Cardiac muscle cell (in vitro differentiated cells and primary cell): ENCODE results near the gene UCP3. TPM values are rescaled to one million over a fixed set of nuclear protein-coding genes. Genes with fewer than 3 reads are reported as not detected.

Experiments used
- DNase-seq, 2 donors: peaks; one replicate each; pipeline versions ENCODE4 v3.0.0 to v3.0.0-alpha.2; 2010 to 2017; ENCODE audit warnings: low read depth in 1 of 2, low spot score in 1 of 2
- H3K27ac ChIP-seq: fragments of 200-600 bp; sonication (generic); 2 replicates; pipeline ENCODE4 v1.5.1; 2016
- H3K27me3 ChIP-seq: fragments of 200-600 bp; sonication (generic); 2 replicates; pipeline ENCODE4 v1.6.0; 2016; ENCODE audit warnings: control low read depth
- H3K36me3 ChIP-seq: fragments of 200-600 bp; sonication (generic); 2 replicates; pipeline ENCODE4 v1.5.1; 2016; ENCODE audit warnings: control low read depth
- H3K4me1 ChIP-seq: fragments of 200-600 bp; sonication (generic); 2 replicates; pipeline ENCODE4 v1.8.1; 2017; ENCODE audit warnings: low read depth, mild to moderate bottlenecking, mixed run types
- H3K4me3 ChIP-seq: fragments of 200-600 bp; sonication (generic); 2 replicates; pipeline ENCODE4 v1.5.1; 2016; ENCODE audit warnings: mild to moderate bottlenecking
- H3K9me3 ChIP-seq: fragments of 200-600 bp; sonication (generic); 2 replicates; pipeline ENCODE4 v1.5.1; 2017; ENCODE audit warnings: low read depth, mild to moderate bottlenecking, control low read depth
- polyA plus RNA-seq: library from polyadenylated mRNA; unstranded; fragments of >200 nt; fragmentation: Nextera tagmentation; extraction: Ambion mirVana; gene quantifications from 2 replicates; pipeline ENCODE4 v1.2.1, GENCODE V29; 2016
- total RNA-seq: library from RNA; depleted of rRNA; stranded (reverse); fragments of >200 nt; gene quantifications from 2 replicates; pipeline ENCODE4 v1.2.3, GENCODE V29; 2016
- TF ChIP-seq, protein P1 (sequence below): IDR thresholded peaks from 2 replicates; pipeline ENCODE4 v1.5.1; 2012; ENCODE audit warnings: low read depth, mild to moderate bottlenecking, low read length

The UCP3 gene
- total and polyA plus RNA-seq, 2 experiments from 2014 or later, result 0.95 to 2.0 TPM

DNA sequence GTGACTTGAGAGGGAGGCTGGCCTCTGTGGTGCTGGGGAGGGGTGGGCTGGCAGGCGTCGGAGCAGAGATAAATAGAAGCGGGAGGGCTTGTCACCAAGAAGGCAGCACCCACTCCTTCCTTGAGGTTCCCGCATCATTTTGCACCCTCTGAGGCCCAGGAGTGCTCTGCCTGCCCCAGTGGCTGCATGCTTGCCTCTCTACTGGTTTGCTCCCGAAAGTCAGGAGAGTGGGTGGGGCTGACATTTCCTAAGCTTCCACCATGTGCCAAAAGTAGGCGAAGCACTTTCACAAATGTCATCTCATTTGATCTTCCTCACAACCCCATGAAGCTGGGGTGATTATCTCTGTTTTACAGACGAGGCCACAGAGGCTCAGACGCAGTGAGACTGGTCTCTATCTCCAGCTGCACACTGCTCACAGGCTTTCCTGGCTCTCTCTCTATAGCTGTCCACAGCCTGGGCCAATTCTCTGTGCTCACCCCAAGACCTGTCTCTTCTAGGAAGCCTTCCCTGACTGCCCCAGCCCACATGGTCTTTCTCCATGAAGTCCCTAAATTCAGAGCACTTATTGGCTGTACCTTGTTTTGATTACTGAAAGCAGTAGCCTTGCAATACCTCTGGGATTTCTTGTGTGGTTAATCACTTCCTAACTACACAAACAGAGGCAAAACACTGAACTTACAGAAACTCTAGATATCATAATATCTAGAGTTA, 2.6 kb upstream of the UCP3 start:
- DNase-seq, result peak in 1 of 2 donors; percentile 80
- TF ChIP-seq, protein P1, sequence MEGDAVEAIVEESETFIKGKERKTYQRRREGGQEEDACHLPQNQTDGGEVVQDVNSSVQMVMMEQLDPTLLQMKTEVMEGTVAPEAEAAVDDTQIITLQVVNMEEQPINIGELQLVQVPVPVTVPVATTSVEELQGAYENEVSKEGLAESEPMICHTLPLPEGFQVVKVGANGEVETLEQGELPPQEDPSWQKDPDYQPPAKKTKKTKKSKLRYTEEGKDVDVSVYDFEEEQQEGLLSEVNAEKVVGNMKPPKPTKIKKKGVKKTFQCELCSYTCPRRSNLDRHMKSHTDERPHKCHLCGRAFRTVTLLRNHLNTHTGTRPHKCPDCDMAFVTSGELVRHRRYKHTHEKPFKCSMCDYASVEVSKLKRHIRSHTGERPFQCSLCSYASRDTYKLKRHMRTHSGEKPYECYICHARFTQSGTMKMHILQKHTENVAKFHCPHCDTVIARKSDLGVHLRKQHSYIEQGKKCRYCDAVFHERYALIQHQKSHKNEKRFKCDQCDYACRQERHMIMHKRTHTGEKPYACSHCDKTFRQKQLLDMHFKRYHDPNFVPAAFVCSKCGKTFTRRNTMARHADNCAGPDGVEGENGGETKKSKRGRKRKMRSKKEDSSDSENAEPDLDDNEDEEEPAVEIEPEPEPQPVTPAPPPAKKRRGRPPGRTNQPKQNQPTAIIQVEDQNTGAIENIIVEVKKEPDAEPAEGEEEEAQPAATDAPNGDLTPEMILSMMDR, result no peak
- Histone ChIP-seq H3K27me3 (no peaks in the 10 kb centered on the region), H3K27ac (peak overlapping the region; percentile 82), H3K4me3 (no peak overlapping the region), H3K9me3 (no peaks in the 10 kb centered on the region), H3K36me3 (no peaks in the 10 kb centered on the region), H3K4me1 (peaks cover 36% of the 10 kb centered on the region)

DNA sequence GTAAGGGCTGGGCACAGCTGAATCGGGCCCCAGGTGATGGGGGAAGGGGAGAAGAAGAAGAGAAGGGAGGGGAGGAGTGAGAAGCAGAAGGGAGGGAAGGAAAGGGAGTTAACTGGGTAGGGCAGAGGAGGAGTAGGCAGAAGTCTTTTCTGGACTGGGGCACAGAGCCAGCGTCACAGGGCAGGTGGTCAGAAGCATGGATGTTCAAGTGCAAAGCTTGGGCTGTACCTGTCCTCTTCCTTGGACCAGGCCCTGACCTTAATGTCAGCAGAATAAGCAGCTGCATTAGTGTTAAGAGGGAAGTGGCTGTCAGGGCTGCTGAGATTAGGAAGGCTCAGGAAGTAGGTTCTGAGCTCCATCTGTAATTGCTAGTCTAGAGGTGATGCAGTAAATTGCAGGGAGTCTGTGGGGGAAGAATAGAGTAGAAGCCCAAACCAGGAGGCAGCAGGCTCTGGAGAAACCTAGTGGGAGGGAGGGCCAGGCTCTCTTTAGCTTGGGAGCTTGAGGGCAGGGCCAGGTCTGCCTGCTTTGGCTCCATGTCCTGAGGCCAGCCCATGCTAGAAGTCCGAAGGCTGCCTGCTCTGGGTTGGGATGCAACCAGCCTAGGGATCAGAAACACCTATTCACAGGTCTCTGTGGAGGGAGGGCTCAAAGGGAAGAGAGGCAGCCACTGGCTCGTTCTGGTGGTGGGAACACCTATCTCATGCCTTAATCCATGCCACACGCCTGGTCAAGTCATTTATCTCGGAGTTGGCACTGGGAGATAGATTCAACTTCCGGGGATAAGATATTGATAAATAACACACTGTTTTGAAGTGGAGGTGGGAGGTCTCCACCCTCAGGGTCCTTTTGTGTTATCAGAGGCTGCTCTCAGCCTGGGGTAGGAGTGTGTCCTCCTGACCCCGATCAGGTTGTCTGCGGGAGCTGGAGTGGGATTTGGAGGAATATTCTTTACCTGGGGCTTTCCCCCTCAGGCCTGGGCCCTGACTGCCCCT, 1.7 kb upstream of the UCP3 start:
- TF ChIP-seq, protein P1, result no peak
- Histone ChIP-seq H3K9me3 (no peaks in the 10 kb centered on the region), H3K4me3 (no peak overlapping the region), H3K27ac (peak overlapping the region; percentile 82), H3K36me3 (no peaks in the 10 kb centered on the region), H3K27me3 (no peaks in the 10 kb centered on the region), H3K4me1 (peaks cover 36% of the 10 kb centered on the region)
- peak in 1 of 2 donors; percentile 23 for DNase-seq

DNA sequence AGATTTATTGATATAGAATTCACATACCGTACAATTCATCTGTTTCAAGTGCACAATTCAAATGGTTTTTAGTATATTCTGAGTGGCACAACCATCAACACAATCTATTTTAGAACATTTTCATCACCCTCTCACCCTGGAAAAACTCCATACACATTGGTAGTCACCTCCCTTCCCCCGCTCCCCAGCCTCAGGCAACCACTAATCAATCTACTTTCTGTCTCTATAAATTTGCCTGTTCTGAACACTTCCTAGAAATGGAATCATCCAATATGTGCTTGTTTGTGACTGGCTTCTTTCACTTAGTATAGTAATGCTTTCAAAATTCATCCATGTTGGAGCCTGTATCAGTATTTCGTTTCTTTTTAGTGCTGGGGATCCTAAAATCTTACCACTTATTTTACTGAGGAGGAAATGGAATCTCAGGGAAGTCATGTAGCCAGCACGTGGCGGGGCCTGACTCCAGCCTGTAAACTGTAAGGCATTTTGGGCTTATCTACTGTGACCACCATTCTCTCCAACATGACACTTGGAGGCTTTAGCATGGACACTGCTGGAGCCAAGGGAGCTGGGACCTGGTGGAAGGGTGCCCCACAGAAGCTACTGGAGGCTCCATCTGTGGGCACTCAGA, 905 bp upstream of the UCP3 start:
- DNase-seq, result no peak
- TF ChIP-seq, protein P1, result no peak

DNA sequence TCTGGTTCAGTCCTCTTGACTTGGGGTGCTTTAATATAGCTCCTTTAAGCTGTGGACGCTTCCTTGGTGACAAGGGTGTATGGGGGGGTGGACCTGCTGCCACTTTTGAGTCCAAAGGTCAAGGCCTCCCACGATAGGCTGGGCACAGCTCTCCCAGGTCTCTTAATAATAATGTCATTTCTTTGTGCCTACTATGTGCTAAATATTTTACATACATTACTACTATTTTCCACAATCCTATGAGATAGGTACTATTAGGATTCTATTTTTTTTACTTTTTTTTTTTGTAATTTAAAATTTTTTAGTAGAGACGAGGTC, 304 bp upstream of the UCP3 start:
- TF ChIP-seq, protein P1, result no peak
- Histone ChIP-seq H3K4me3 (no peak overlapping the region), H3K4me1 (peaks cover 36% of the 10 kb centered on the region), H3K27me3 (no peaks in the 10 kb centered on the region), H3K9me3 (no peaks in the 10 kb centered on the region), H3K27ac (peak overlapping the region; percentile 82), H3K36me3 (no peaks in the 10 kb centered on the region)
- DNase-seq, result no peak

More for the DNA sequence above, 905 bp upstream of the UCP3 start:
- Histone ChIP-seq H3K4me3 (no peak overlapping the region), H3K27ac (peak overlapping the region; percentile 82), H3K4me1 (peaks cover 36% of the 10 kb centered on the region), H3K9me3 (no peaks in the 10 kb centered on the region), H3K27me3 (no peaks in the 10 kb centered on the region), H3K36me3 (no peaks in the 10 kb centered on the region)

DNA sequence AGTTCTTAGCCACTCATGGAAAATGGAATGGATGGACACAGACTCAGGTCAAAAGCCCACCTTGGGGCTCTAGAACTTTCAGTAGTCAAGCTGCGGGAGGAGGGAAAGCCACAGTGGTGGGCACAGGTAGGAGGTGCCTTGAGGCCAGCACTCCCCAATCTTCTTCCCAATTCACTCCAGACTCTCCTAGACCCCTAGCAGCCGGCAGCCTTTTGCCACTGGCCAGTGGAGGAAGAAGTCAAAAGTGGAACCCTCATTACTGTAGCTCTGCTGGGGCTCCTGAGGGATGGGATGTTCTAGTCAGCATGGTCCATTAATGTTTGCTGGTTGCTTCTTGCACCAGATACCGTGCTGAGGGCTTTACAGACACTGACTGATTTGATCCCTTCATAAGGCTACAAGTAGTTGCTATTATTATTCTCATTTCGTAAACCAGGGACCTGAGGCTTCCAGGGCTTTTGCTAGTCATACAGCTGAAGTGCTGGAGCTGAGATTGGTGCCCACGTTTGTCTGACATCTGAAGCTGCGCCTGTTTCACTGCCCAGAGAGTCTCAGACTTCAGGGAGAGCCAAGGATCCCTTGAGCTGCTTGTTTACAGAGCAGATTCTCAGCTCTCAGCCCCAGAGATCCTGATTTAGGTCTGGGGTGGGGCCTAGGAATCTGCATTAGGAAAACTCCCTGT, 1.1 kb downstream of the UCP3 start:
- no peak for DNase-seq
- Histone ChIP-seq H3K4me3 (no peak overlapping the region), H3K9me3 (no peaks in the 10 kb centered on the region), H3K36me3 (peaks cover 2% of the 10 kb centered on the region), H3K27me3 (no peaks in the 10 kb centered on the region), H3K4me1 (peaks cover 36% of the 10 kb centered on the region), H3K27ac (peak overlapping the region; percentile 82)
- TF ChIP-seq, protein P1, result no peak
